ENCODE data around the gene FAM227A.
"Not testable (repeated sequence)": the region's sequence is repeated elsewhere in the genome, so short reads cannot be mapped to it uniquely, and the experiment has no call there.

Gene FAM227A

GRCh38 chr22:38645430-38645829 is 10.8 kb downstream of the FAM227A start:
- no peak for TF ChIP-seq CTCF (IDR thresholded peaks at IDR 0.05; ENCODE audit: borderline replicate concordance, control extremely low read depth, extremely low read depth, insufficient read depth, missing control alignments)
- DNase-seq (ENCODE audit: low spot score), result no peak
- in situ Hi-C loops (cut with MboI; ENCODE audit: low sequenced_read_pairs, unreplicated experiment), result no loop called here

GRCh38 chr22:38644245-38644644 is 11.9 kb downstream of the FAM227A start:
- in situ Hi-C loops (cut with MboI; ENCODE audit: low sequenced_read_pairs, unreplicated experiment); DNase-seq (ENCODE audit: low spot score): not testable (repeated sequence)

- in situ Hi-C loops (cut with MboI; ENCODE audit: low sequenced_read_pairs, unreplicated experiment), result no loop called here
- TF ChIP-seq CTCF (IDR thresholded peaks at IDR 0.05; ENCODE audit: borderline replicate concordance, control extremely low read depth, extremely low read depth, insufficient read depth, missing control alignments), result no peak
- no peak for DNase-seq (ENCODE audit: low spot score)
Observed at GRCh38 chr22:38641476-38642040, 14.6 kb downstream of the FAM227A start.

- no peak for DNase-seq (ENCODE audit: low spot score)
- TF ChIP-seq CTCF (IDR thresholded peaks at IDR 0.05; ENCODE audit: borderline replicate concordance, control extremely low read depth, extremely low read depth, insufficient read depth, missing control alignments), result no peak
- in situ Hi-C loops (cut with MboI; ENCODE audit: low sequenced_read_pairs, unreplicated experiment), result no loop called here
Observed at GRCh38 chr22:38638728-38639127, 17.5 kb downstream of the FAM227A start.

GRCh38 chr22:38638216-38638615 is 18.0 kb downstream of the FAM227A start:
- no peak for DNase-seq (ENCODE audit: low spot score)
- in situ Hi-C loops (cut with MboI; ENCODE audit: low sequenced_read_pairs, unreplicated experiment), result no loop called here
- TF ChIP-seq CTCF (IDR thresholded peaks at IDR 0.05; ENCODE audit: borderline replicate concordance, control extremely low read depth, extremely low read depth, insufficient read depth, missing control alignments), result no peak

GRCh38 chr22:38632528-38632927 is 23.7 kb downstream of the FAM227A start:
- no peak for TF ChIP-seq CTCF (IDR thresholded peaks at IDR 0.05; ENCODE audit: borderline replicate concordance, control extremely low read depth, extremely low read depth, insufficient read depth, missing control alignments)
- no peak for DNase-seq (ENCODE audit: low spot score)
- in situ Hi-C loops (cut with MboI; ENCODE audit: low sequenced_read_pairs, unreplicated experiment), result no loop called here

- in situ Hi-C loops (cut with MboI; ENCODE audit: low sequenced_read_pairs, unreplicated experiment), result no loop called here
- DNase-seq (ENCODE audit: low spot score), result no peak
- no peak for TF ChIP-seq CTCF (IDR thresholded peaks at IDR 0.05; ENCODE audit: borderline replicate concordance, control extremely low read depth, extremely low read depth, insufficient read depth, missing control alignments)
Observed at GRCh38 chr22:38631724-38632123, 24.5 kb downstream of the FAM227A start.
